A673 (cell line): Measurements from ENCODE around the gene PKP3.

Experiments
- EZH2 ChIP-seq: fragments of 200-600 bp; sonication (generic); IDR thresholded peaks from 2 replicates; pipeline ENCODE4 v1.6.1; 2017; ENCODE audit warnings: borderline replicate concordance, low read depth, mild to moderate bottlenecking, mixed read lengths, antibody characterized with exemption, low read length; ENCODE audit not compliant: poor library complexity, severe bottlenecking
- TF ChIP-seq, protein P1 (sequence below): fragments of 300-800, 200-600 bp; sonication (generic); conservative IDR thresholded peaks from 2 replicates; pipeline ENCODE4 v1.5.1; 2017; ENCODE audit warnings: low read depth, mild to moderate bottlenecking, antibody characterized with exemption, low read length, moderate library complexity, mixed read lengths

DNA sequence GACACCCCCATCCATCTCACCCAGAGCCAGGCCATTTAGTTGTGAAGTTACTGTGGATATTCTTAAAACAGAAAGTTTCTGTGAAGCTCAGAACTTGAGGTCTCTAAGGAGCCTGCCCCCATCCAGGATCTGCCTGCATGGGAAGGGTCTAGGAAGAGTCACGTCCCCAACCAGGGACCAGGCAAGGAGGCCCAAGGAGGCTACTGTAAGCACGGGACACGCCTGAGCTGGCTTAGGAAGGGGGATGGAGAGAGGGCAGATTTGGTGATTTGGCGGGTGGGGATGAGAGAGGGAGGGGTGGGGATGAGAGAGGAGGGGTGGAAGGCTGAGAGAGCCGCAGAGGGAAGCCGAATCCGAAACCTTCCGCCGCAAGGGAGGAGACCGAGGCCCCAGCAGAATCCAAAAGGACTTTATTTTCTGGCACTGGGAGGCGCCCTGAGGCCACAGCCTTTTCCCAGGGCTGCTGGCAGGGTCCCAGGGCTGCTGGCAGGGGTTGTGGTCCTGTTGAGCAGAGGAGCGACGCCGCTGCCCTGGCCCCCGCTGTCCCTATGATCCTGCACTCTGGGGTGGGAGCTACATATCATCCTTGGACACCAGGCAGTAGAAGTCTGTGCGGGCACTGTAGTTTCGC is 11.4 kb downstream of the PKP3 start:
- TF ChIP-seq EZH2, result no peak
- TF ChIP-seq, protein P1, sequence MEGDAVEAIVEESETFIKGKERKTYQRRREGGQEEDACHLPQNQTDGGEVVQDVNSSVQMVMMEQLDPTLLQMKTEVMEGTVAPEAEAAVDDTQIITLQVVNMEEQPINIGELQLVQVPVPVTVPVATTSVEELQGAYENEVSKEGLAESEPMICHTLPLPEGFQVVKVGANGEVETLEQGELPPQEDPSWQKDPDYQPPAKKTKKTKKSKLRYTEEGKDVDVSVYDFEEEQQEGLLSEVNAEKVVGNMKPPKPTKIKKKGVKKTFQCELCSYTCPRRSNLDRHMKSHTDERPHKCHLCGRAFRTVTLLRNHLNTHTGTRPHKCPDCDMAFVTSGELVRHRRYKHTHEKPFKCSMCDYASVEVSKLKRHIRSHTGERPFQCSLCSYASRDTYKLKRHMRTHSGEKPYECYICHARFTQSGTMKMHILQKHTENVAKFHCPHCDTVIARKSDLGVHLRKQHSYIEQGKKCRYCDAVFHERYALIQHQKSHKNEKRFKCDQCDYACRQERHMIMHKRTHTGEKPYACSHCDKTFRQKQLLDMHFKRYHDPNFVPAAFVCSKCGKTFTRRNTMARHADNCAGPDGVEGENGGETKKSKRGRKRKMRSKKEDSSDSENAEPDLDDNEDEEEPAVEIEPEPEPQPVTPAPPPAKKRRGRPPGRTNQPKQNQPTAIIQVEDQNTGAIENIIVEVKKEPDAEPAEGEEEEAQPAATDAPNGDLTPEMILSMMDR, result no peak
